ENCODE results near the gene ABCC1.

Gene ABCC1

GRCh38 chr16:16124438-16124837, 175.0 kb downstream of the ABCC1 start:
- peaks cover 72% of the 10 kb centered on the region for H3K36me3 ChIP-seq (ENCODE audit: control insufficient read depth, low read length)

GRCh38 chr16:16124974-16125373, 175.6 kb downstream of the ABCC1 start:
- no peak overlapping the region for H3K27ac ChIP-seq (ENCODE audit: low read depth, low read length)
- no peaks in the 10 kb centered on the region for H3F3A ChIP-seq (ENCODE audit: control insufficient read depth, insufficient read depth)
- H3K4me1 ChIP-seq (ENCODE audit: control insufficient read depth, low read length): peaks cover 3% of the 10 kb centered on the region
- no peaks in the 10 kb centered on the region for H3K9me2 ChIP-seq (replicated peaks; ENCODE audit: control insufficient read depth, low read length)
- no peaks in the 10 kb centered on the region for H4K20me1 ChIP-seq (ENCODE audit: control insufficient read depth, insufficient read depth, low read depth, low read length)
- no peak overlapping the region for H3K4me2 ChIP-seq (ENCODE audit: low read length)
- H3K36me3 ChIP-seq (ENCODE audit: control insufficient read depth, low read length): peaks cover 73% of the 10 kb centered on the region
- no peak for TF ChIP-seq CTCF (IDR thresholded peaks at IDR 0.05; ENCODE audit: low read depth, low read length, poor library complexity, severe bottlenecking)
- no peak for TF ChIP-seq EZH2phosphoT487 (IDR thresholded peaks at IDR 0.05; ENCODE audit: borderline replicate concordance, low read length)
- H3K4me3 ChIP-seq (ENCODE audit: low read length): no peak overlapping the region
- H3K9me3 ChIP-seq (ENCODE audit: control insufficient read depth, insufficient read depth, low read length): peaks cover 7% of the 10 kb centered on the region; the same call in 1 of the 2 replicates
- no peaks in the 10 kb centered on the region for H3K27me3 ChIP-seq (ENCODE audit: control insufficient read depth, low read length)
- no peaks in the 10 kb centered on the region for H3K79me2 ChIP-seq (ENCODE audit: control insufficient read depth, low read length)

More at GRCh38 chr16:16124438-16124837, 175.0 kb downstream of the ABCC1 start:
- no peaks in the 10 kb centered on the region for H3K79me2 ChIP-seq (ENCODE audit: control insufficient read depth, low read length)
- H3K4me2 ChIP-seq (ENCODE audit: low read length): no peak overlapping the region
- no peaks in the 10 kb centered on the region for H3K27me3 ChIP-seq (ENCODE audit: control insufficient read depth, low read length)
- no peak for TF ChIP-seq CTCF (IDR thresholded peaks at IDR 0.05; ENCODE audit: low read depth, low read length, poor library complexity, severe bottlenecking)
- TF ChIP-seq EZH2phosphoT487 (IDR thresholded peaks at IDR 0.05; ENCODE audit: borderline replicate concordance, low read length): no peak
- H3K9me3 ChIP-seq (ENCODE audit: control insufficient read depth, insufficient read depth, low read length): peaks cover 7% of the 10 kb centered on the region; the same call in 1 of the 2 replicates
- H3F3A ChIP-seq (ENCODE audit: control insufficient read depth, insufficient read depth): no peaks in the 10 kb centered on the region
- H3K27ac ChIP-seq (ENCODE audit: low read depth, low read length): no peak overlapping the region
- H4K20me1 ChIP-seq (ENCODE audit: control insufficient read depth, insufficient read depth, low read depth, low read length): no peaks in the 10 kb centered on the region
- H3K4me1 ChIP-seq (ENCODE audit: control insufficient read depth, low read length): peaks cover 3% of the 10 kb centered on the region
- H3K9me2 ChIP-seq (replicated peaks; ENCODE audit: control insufficient read depth, low read length): no peaks in the 10 kb centered on the region
- no peak overlapping the region for H3K4me3 ChIP-seq (ENCODE audit: low read length)

- no peaks in the 10 kb centered on the region for H3K79me2 ChIP-seq (ENCODE audit: control insufficient read depth, low read length)
- H3K36me3 ChIP-seq (ENCODE audit: control insufficient read depth, low read length): peaks cover 68% of the 10 kb centered on the region
- H3K4me1 ChIP-seq (ENCODE audit: control insufficient read depth, low read length): peaks cover 3% of the 10 kb centered on the region
- H3K27ac ChIP-seq (ENCODE audit: low read depth, low read length): no peak overlapping the region
- no peaks in the 10 kb centered on the region for H3K27me3 ChIP-seq (ENCODE audit: control insufficient read depth, low read length)
- H4K20me1 ChIP-seq (ENCODE audit: control insufficient read depth, insufficient read depth, low read depth, low read length): no peaks in the 10 kb centered on the region
- TF ChIP-seq EZH2phosphoT487 (IDR thresholded peaks at IDR 0.05; ENCODE audit: borderline replicate concordance, low read length): no peak
- no peak for TF ChIP-seq CTCF (IDR thresholded peaks at IDR 0.05; ENCODE audit: low read depth, low read length, poor library complexity, severe bottlenecking)
- H3K4me2 ChIP-seq (ENCODE audit: low read length): no peak overlapping the region
- H3K4me3 ChIP-seq (ENCODE audit: low read length): no peak overlapping the region
- H3K9me2 ChIP-seq (replicated peaks; ENCODE audit: control insufficient read depth, low read length): no peaks in the 10 kb centered on the region
- no peaks in the 10 kb centered on the region for H3F3A ChIP-seq (ENCODE audit: control insufficient read depth, insufficient read depth)
- peaks cover 7% of the 10 kb centered on the region; the same call in 1 of the 2 replicates for H3K9me3 ChIP-seq (ENCODE audit: control insufficient read depth, insufficient read depth, low read length)
Observed at GRCh38 chr16:16126896-16127295, 177.5 kb downstream of the ABCC1 start.

Data from DOHH2 (cell line).